ENCODE results near the gene WDR37. TPM values are rescaled to one million over a fixed set of nuclear protein-coding genes. Genes with fewer than 3 reads are reported as not detected.

The WDR37 gene
- total and polyA plus RNA-seq, 9 of the 15 experiments (the other 6 are each of a cell fraction or from before 2014, with no cell fraction given) = 2.3 to 11.6 (median 6.7) TPM

DNA sequence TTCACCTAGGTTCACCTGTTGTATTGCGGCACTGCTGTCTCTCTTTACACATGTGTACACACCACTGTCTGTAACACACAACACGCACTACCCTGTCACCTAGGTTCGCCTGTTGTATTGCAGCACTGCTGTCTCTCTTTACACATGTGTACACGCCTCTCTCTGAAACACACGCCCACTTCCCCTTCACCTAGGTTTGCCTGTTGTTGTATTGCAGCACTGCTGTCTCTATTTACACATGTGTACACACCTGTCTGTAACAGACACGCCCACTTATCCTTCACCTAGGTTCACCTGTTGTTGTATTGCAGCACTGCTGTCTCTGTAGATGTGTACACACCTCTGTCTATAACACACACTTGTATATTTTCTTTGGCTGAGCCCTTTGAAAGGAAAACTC lies 51.5 kb downstream of the WDR37 start (continued):
- TF ChIP-seq, protein P1, sequence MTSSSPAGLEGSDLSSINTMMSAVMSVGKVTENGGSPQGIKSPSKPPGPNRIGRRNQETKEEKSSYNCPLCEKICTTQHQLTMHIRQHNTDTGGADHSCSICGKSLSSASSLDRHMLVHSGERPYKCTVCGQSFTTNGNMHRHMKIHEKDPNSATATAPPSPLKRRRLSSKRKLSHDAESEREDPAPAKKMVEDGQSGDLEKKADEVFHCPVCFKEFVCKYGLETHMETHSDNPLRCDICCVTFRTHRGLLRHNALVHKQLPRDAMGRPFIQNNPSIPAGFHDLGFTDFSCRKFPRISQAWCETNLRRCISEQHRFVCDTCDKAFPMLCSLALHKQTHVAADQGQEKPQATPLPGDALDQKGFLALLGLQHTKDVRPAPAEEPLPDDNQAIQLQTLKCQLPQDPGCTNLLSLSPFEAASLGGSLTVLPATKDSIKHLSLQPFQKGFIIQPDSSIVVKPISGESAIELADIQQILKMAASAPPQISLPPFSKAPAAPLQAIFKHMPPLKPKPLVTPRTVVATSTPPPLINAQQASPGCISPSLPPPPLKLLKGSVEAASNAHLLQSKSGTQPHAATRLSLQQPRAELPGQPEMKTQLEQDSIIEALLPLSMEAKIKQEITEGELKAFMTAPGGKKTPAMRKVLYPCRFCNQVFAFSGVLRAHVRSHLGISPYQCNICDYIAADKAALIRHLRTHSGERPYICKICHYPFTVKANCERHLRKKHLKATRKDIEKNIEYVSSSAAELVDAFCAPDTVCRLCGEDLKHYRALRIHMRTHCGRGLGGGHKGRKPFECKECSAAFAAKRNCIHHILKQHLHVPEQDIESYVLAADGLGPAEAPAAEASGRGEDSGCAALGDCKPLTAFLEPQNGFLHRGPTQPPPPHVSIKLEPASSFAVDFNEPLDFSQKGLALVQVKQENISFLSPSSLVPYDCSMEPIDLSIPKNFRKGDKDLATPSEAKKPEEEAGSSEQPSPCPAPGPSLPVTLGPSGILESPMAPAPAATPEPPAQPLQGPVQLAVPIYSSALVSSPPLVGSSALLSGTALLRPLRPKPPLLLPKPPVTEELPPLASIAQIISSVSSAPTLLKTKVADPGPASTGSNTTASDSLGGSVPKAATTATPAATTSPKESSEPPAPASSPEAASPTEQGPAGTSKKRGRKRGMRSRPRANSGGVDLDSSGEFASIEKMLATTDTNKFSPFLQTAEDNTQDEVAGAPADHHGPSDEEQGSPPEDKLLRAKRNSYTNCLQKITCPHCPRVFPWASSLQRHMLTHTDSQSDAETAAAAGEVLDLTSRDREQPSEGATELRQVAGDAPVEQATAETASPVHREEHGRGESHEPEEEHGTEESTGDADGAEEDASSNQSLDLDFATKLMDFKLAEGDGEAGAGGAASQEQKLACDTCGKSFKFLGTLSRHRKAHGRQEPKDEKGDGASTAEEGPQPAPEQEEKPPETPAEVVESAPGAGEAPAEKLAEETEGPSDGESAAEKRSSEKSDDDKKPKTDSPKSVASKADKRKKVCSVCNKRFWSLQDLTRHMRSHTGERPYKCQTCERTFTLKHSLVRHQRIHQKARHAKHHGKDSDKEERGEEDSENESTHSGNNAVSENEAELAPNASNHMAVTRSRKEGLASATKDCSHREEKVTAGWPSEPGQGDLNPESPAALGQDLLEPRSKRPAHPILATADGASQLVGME (CRISPR knock-in tag; IDR thresholded peaks at IDR 0.05) = no peak
- TF ChIP-seq NFE2L1 (tag; IDR thresholded peaks at IDR 0.05; ENCODE audit: borderline replicate concordance, low read depth) (no peak), ZNF311 (CRISPR knock-in tag; IDR thresholded peaks at IDR 0.05) (no peak), ZNF3 (CRISPR knock-in tag; IDR thresholded peaks at IDR 0.05) (no peak)
- TF ChIP-seq, protein P2, sequence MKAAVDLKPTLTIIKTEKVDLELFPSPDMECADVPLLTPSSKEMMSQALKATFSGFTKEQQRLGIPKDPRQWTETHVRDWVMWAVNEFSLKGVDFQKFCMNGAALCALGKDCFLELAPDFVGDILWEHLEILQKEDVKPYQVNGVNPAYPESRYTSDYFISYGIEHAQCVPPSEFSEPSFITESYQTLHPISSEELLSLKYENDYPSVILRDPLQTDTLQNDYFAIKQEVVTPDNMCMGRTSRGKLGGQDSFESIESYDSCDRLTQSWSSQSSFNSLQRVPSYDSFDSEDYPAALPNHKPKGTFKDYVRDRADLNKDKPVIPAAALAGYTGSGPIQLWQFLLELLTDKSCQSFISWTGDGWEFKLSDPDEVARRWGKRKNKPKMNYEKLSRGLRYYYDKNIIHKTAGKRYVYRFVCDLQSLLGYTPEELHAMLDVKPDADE (conservative IDR thresholded peaks at IDR 0.05; ENCODE audit: control insufficient read depth, low read depth, low read length) = no peak

All from K562 (cell line).